Measurements from ENCODE around the gene DNAJB6. TPM values are rescaled to one million over a fixed set of nuclear protein-coding genes. Genes with fewer than 3 reads are reported as not detected.

The DNAJB6 gene
- total RNA-seq, 1 experiment from 2014 or later: 82.5 TPM

DNA sequence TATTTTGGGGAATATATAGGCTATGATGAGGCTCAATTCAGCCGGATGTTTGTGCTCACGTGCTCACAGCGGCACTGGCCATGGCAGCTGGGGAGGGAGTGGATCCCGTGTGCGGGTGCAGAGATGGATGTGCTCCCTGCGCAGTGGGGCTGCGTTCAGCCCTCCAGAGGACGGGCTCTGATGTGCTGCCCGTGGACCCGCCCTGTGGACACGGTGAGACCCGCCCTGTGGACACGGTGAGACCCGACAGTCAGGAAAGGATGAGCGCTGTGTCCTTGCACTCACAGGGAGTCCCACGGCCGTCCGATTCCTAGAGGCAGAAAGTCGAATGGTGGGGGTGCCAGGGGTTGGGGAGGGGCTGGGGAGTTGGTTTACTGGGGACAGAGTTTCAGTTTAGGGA lies 89.0 kb downstream of the DNAJB6 start:
- Histone ChIP-seq H3K9me2 (ENCODE audit: insufficient read depth) (no peaks in the 10 kb centered on the region), H3K9ac (ENCODE audit: low read length) (no peak overlapping the region), H3K36me3 (ENCODE audit: control insufficient read depth in 1 of 2, insufficient read depth in 2 of 2, low read length in 2 of 2) (no peaks in the 10 kb centered on the region), H3K9me3 (ENCODE audit: control insufficient read depth in 1 of 2, insufficient read depth in 1 of 2, low read depth in 1 of 2, low read length in 2 of 2) (no peaks in the 10 kb centered on the region), H3K27ac (ENCODE audit: low read depth, low read length) (no peak overlapping the region), H4K20me1 (ENCODE audit: insufficient read depth) (no peaks in the 10 kb centered on the region), H3K4me2 (ENCODE audit: low read length) (no peak overlapping the region), H3K4me3 (replicated peaks in 1 of 2; ENCODE audit: low read depth in 1 of 2, low read length in 2 of 2) (no peak overlapping the region), H2AFZ (ENCODE audit: low read depth, low read length, poor library complexity, severe bottlenecking) (no peak overlapping the region), H3K79me2 (ENCODE audit: insufficient read depth, low read length) (no peaks in the 10 kb centered on the region), H3K4me1 (ENCODE audit: control insufficient read depth in 1 of 2, insufficient read depth in 2 of 2, low read length in 2 of 2) (no peaks in the 10 kb centered on the region), H3K27me3 (ENCODE audit: insufficient read depth, low read length) (no peaks in the 10 kb centered on the region)
- DNase-seq (ENCODE audit: low read depth, low spot score) (no peak), ATAC-seq (no peak)
- RAD21 ChIA-PET (ENCODE audit: low non-redundant PET in 1 of 2, low total read pairs in 2 of 2, uncharacterized antibody in 2 of 2, unreplicated experiment in 2 of 2): no interaction called here
- CTCF ChIA-PET: no interaction called here
- no TSS peak for BruUV-seq (replicated peaks)
- TF ChIP-seq RAD21 (IDR thresholded peaks at IDR 0.05; ENCODE audit: low read depth) (no peak), POLR2AphosphoS5 (IDR thresholded peaks at IDR 0.05; ENCODE audit: low read depth, low read length) (no peak), ATF3 (IDR thresholded peaks at IDR 0.05) (no peak)
- POLR2A ChIA-PET: no interaction called here
- intact Hi-C loops (cut with micrococcal nuclease): no loop called here

DNA sequence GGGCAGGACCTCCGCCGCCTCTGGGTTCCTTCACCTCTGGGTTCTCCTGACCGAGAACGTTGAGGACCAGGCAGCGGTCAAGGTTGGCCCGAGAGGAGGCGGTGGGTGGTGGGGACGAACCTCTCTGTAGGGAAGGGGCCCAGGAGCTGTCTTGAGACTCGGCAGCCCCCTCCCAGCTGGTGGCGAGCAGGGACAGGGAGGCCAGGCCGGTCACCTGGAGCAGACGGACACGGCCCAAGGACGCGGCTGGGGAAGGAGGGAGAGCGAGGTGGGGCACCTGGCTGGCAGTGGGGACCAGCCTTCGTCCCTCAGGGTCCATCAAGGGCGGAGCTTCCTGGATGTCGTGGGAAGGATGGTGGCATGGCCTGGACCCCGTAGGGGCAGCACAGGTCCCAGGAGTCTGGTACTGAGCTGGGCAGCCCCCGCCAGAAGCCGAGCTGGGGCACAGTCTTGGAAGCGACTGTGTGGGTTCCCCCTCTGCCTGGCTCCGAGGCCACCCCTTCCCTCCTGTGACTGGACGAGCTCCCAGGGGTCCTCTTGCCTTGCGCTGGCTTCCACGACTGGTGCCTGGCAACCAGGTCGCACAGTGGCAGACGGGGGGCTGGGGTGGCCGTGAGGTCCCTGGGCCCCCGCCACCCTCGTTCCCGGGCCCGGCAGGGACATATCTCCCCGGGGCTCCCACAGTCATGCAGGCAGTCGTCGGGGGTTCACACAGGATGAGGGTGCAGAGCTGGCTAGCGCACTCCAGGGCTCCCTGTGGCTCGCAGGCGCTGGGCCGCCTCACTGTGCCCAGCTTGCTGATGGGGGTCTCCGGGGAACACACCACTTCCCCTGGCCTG lies 89.9 kb downstream of the DNAJB6 start:
- Histone ChIP-seq H4K20me1 (ENCODE audit: insufficient read depth) (no peaks in the 10 kb centered on the region), H3K4me2 (ENCODE audit: low read length) (no peak overlapping the region), H3K9ac (ENCODE audit: low read length) (no peak overlapping the region), H3K4me1 (ENCODE audit: control insufficient read depth in 1 of 2, insufficient read depth in 2 of 2, low read length in 2 of 2) (no peaks in the 10 kb centered on the region), H3K79me2 (ENCODE audit: insufficient read depth, low read length) (no peaks in the 10 kb centered on the region), H3K36me3 (ENCODE audit: control insufficient read depth in 1 of 2, insufficient read depth in 2 of 2, low read length in 2 of 2) (no peaks in the 10 kb centered on the region), H2AFZ (ENCODE audit: low read depth, low read length, poor library complexity, severe bottlenecking) (no peak overlapping the region), H3K9me2 (ENCODE audit: insufficient read depth) (no peaks in the 10 kb centered on the region), H3K27ac (ENCODE audit: low read depth, low read length) (no peak overlapping the region), H3K4me3 (replicated peaks in 1 of 2; ENCODE audit: low read depth in 1 of 2, low read length in 2 of 2) (no peak overlapping the region), H3K27me3 (ENCODE audit: insufficient read depth, low read length) (no peaks in the 10 kb centered on the region), H3K9me3 (ENCODE audit: control insufficient read depth in 1 of 2, insufficient read depth in 1 of 2, low read depth in 1 of 2, low read length in 2 of 2) (no peaks in the 10 kb centered on the region)
- ATAC-seq (no peak), DNase-seq (ENCODE audit: low read depth, low spot score) (no peak)
- ChIA-PET CTCF (no interaction called here), POLR2A (no interaction called here), RAD21 (ENCODE audit: low non-redundant PET in 1 of 2, low total read pairs in 2 of 2, uncharacterized antibody in 2 of 2, unreplicated experiment in 2 of 2) (no interaction called here)
- intact Hi-C loops (cut with micrococcal nuclease): no loop called here
- BruUV-seq (replicated peaks): no TSS peak
- TF ChIP-seq CTCF (IDR thresholded peaks at IDR 0.05 in 2 of 3, conservative IDR thresholded peaks at IDR 0.05 in 1 of 3; ENCODE audit: borderline replicate concordance in 1 of 3, insufficient read depth in 1 of 3, low read depth in 2 of 3, low read length in 2 of 3) (no peak), REST (IDR thresholded peaks at IDR 0.05; ENCODE audit: low read depth) (no peak), SRF (IDR thresholded peaks at IDR 0.05; ENCODE audit: low read depth) (no peak), EZH2 (IDR thresholded peaks at IDR 0.05) (no peak), EZH2phosphoT487 (IDR thresholded peaks at IDR 0.05; ENCODE audit: borderline replicate concordance) (no peak), CEBPB (IDR thresholded peaks at IDR 0.05; ENCODE audit: low read depth) (no peak), MAX (IDR thresholded peaks at IDR 0.05) (no peak), TCF7L2 (IDR thresholded peaks at IDR 0.05; ENCODE audit: borderline replicate concordance, extremely low read depth, insufficient read depth, insufficient read length) (no peak), FOSL1 (IDR thresholded peaks at IDR 0.05; ENCODE audit: low read depth) (no peak)
